OCI-LY7 (cell line): ENCODE measurements around the gene SH3TC2. TPM values are rescaled to one million over a fixed set of nuclear protein-coding genes. Genes with fewer than 3 reads are reported as not detected.

Source experiments
- BruUV-seq: library from RNA; stranded (reverse); fragments of 400-500 nt; replicated peaks from 2 replicates; lab custom pipeline; 2021; lab: Mats Ljungman, UMichigan
- CTCF ChIA-PET: fragments of 300-600 bp; sonication (Branson Sonifier 250); formaldehyde crosslinking; loops from one replicate; lab custom pipeline; 2022; ENCODE audit warnings: antibody characterized with exemption; ENCODE audit not compliant: unreplicated experiment; lab: Charles Lee
- POLR2A ChIA-PET: fragments of 300-600 bp; sonication (Branson Sonifier 250); formaldehyde crosslinking; loops from one replicate; lab custom pipeline; 2022; ENCODE audit warnings: antibody characterized with exemption; lab: Charles Lee
- DNase-seq: peaks from one replicate; pipeline ENCODE4 v3.0.0-alpha.2; 2015; ENCODE audit warnings: low spot score
- H2AFZ ChIP-seq: fragments of 200-600 bp; sonication (generic), shearing (Covaris generic); 2 replicates; pipeline ENCODE4 v1.6.1; 2014; ENCODE audit warnings: mild to moderate bottlenecking, antibody characterized with exemption, low read length, moderate library complexity
- H3K27ac ChIP-seq: fragments of 200-600 bp; sonication (generic); 2 replicates; pipeline ENCODE4 v1.5.1; 2014; ENCODE audit warnings: mixed run types, low read depth, mild to moderate bottlenecking, moderate library complexity, low read length, inconsistent platforms; ENCODE audit not compliant: poor library complexity, severe bottlenecking
- H3K36me3 ChIP-seq: fragments of 200-600 bp; sonication (generic); 2 replicates; pipeline ENCODE4 v1.6.1; 2014; ENCODE audit warnings: mild to moderate bottlenecking, antibody characterized with exemption, low read length, moderate library complexity, mixed read lengths; ENCODE audit not compliant: insufficient read depth
- H3K4me1 ChIP-seq: fragments of 200-600 bp; sonication (generic); 2 replicates; pipeline ENCODE4 v1.5.1; 2014; ENCODE audit warnings: mild to moderate bottlenecking, low read length; ENCODE audit not compliant: insufficient read depth, poor library complexity, severe bottlenecking
- H3K4me2 ChIP-seq: fragments of 200-600 bp; sonication (generic); 2 replicates; pipeline ENCODE4 v1.6.1; 2014; ENCODE audit warnings: mild to moderate bottlenecking, low read length
- H3K4me3 ChIP-seq: fragments of 200-600 bp; sonication (generic); 2 replicates; pipeline ENCODE4 v1.5.1; 2014; ENCODE audit warnings: mild to moderate bottlenecking, low read depth, low read length; ENCODE audit not compliant: poor library complexity, severe bottlenecking
- H3K79me2 ChIP-seq: fragments of 200-600 bp; sonication (generic); 2 replicates; pipeline ENCODE4 v1.6.1; 2016; ENCODE audit warnings: low read depth, mild to moderate bottlenecking, low read length, moderate library complexity, mixed read lengths; ENCODE audit not compliant: insufficient read depth
- H3K9me2 ChIP-seq: fragments of 200-600 bp; sonication (generic); 2 replicates; pipeline ENCODE4 v1.6.1; 2016; ENCODE audit warnings: mild to moderate bottlenecking, low read length, mixed read lengths; ENCODE audit not compliant: insufficient read depth
- H3K9me3 ChIP-seq: fragments of 200-600 bp; sonication (generic); 2 replicates; pipeline ENCODE4 v1.6.1; 2014; ENCODE audit warnings: mild to moderate bottlenecking, mixed run types, low read length, mixed read lengths
- H4K20me1 ChIP-seq: fragments of 200-600 bp; sonication (generic); 2 replicates; pipeline ENCODE4 v1.6.1; 2014; ENCODE audit warnings: mild to moderate bottlenecking, antibody characterized with exemption, low read length, moderate library complexity, mixed read lengths; ENCODE audit not compliant: insufficient read depth
- CTCF ChIP-seq: fragments of 200-600 bp; sonication (generic); conservative IDR thresholded peaks from 2 replicates; pipeline ENCODE4 v1.5.1; 2014; ENCODE audit warnings: mild to moderate bottlenecking, antibody characterized with exemption, low read length, moderate library complexity, mixed read lengths
- EZH2phosphoT487 ChIP-seq: fragments of 200-600 bp; sonication (generic); IDR thresholded peaks from 2 replicates; pipeline ENCODE4 v1.6.1; 2018; ENCODE audit warnings: low read depth, borderline replicate concordance, mild to moderate bottlenecking, mixed run types, antibody characterized with exemption, low read length, moderate library complexity, mixed read lengths
- intact Hi-C: fragments of 100-400 bp; cut with micrococcal nuclease; formaldehyde crosslinking; loops from one replicate; pipeline ENCODE4 v1.10.0; 2022; ENCODE audit not compliant: unreplicated experiment
- total RNA-seq, 2 experiments: library from RNA; depleted of rRNA in 1 of 2; stranded (reverse); fragments of >200 nt in 1 of 2; shearing (Covaris generic) in 1 of 2; gene quantifications; 2 replicates each; pipeline ENCODE4 v1.2.3, GENCODE V29; 2014 to 2022

SH3TC2 gene
- total RNA-seq, 2 experiments from 2014 or later: not detected

- H3K9me3 ChIP-seq: no peaks in the 10 kb centered on the region
- intact Hi-C loops: no loop called here
- no TSS peak for BruUV-seq
- no peaks in the 10 kb centered on the region for H3K36me3 ChIP-seq
- H3K4me3 ChIP-seq: no peak overlapping the region
- H2AFZ ChIP-seq: no peak overlapping the region
- TF ChIP-seq EZH2phosphoT487: no peak
- TF ChIP-seq CTCF: no peak
- DNase-seq: no peak
- H3K4me2 ChIP-seq: no peak overlapping the region
- no peaks in the 10 kb centered on the region for H3K9me2 ChIP-seq
- H4K20me1 ChIP-seq: no peaks in the 10 kb centered on the region
- ChIA-PET POLR2A (interaction anchor here (0.7 to 0.8 kb wide), 2 partner anchors 9 to 31 kb away, joined by 3 read pairs; no protein-coding TSS in a partner anchor), CTCF (no interaction called here)
- H3K27ac ChIP-seq: no peak overlapping the region
- no peaks in the 10 kb centered on the region for H3K4me1 ChIP-seq
- no peaks in the 10 kb centered on the region for H3K79me2 ChIP-seq
These were observed 18.3 kb downstream of the SH3TC2 start for GRCh38 chr5:149044453-149045088.

DNA sequence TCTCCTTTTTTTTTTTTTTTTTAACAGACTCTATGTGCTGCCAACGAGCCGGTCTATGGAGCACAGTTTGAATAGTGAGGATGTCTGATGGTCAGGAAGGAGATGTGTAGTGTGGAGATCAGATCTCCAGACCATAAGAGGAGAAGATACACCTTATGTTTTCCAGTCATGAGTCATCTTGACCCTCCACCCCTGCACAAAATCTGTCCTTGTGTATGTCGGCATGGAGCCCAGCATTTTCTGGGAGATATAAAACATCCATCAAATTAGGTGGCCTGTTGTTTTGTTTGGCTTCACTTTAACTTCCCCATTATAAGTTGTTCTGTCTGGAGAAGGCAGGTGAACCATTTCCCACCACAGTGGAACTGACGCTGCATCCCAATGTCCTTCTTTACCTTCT, 19.2 kb downstream of the SH3TC2 start:
- no peak overlapping the region for H3K27ac ChIP-seq
- TF ChIP-seq CTCF (no peak), EZH2phosphoT487 (no peak)
- no peaks in the 10 kb centered on the region for H3K9me2 ChIP-seq
- no peak overlapping the region for H3K4me3 ChIP-seq
- no peaks in the 10 kb centered on the region for H3K36me3 ChIP-seq
- H3K79me2 ChIP-seq: no peaks in the 10 kb centered on the region
- CTCF ChIA-PET: no interaction called here
- H2AFZ ChIP-seq: no peak overlapping the region
- no peak overlapping the region for H3K4me2 ChIP-seq
- no peaks in the 10 kb centered on the region for H3K4me1 ChIP-seq
- no TSS peak for BruUV-seq
- intact Hi-C loops: no loop called here
- POLR2A ChIA-PET: no interaction called here
- DNase-seq: no peak
- H4K20me1 ChIP-seq: no peaks in the 10 kb centered on the region
- H3K9me3 ChIP-seq: no peaks in the 10 kb centered on the region

- TF ChIP-seq CTCF: no peak
- TF ChIP-seq EZH2phosphoT487: no peak
- Histone ChIP-seq H3K27ac (no peak overlapping the region), H3K4me2 (no peak overlapping the region), H3K9me3 (no peaks in the 10 kb centered on the region), H3K36me3 (no peaks in the 10 kb centered on the region), H3K4me1 (no peaks in the 10 kb centered on the region), H2AFZ (no peak overlapping the region), H3K9me2 (no peaks in the 10 kb centered on the region), H3K4me3 (no peak overlapping the region), H4K20me1 (no peaks in the 10 kb centered on the region), H3K79me2 (no peaks in the 10 kb centered on the region)
- DNase-seq: no peak
- POLR2A ChIA-PET: no interaction called here
- no TSS peak for BruUV-seq
- intact Hi-C loops: no loop called here
- CTCF ChIA-PET: no interaction called here
These were observed 20.0 kb downstream of the SH3TC2 start for GRCh38 chr5:149042865-149043264.
